Keratinocyte (primary cell): ENCODE measurements around the gene OR13C9.

Source experiments
- EZH2 ChIP-seq: IDR thresholded peaks from one replicate; pipeline ENCODE4 v1.6.1; 2012; ENCODE audit warnings: inconsistent platforms, mild to moderate bottlenecking, low read length, moderate library complexity
- TF ChIP-seq, protein P1 (sequence below), 3 experiments: IDR thresholded peaks in 1 of 3; conservative IDR thresholded peaks in 1 of 3; optimal IDR thresholded peaks in 1 of 3; 2 replicates in 2 of 3; 3 replicates in 1 of 3; pipeline versions ENCODE3 to v1.5.1; 2011; ENCODE audit warnings: low read length in 3 of 3, mild to moderate bottlenecking in 3 of 3, moderate library complexity in 2 of 3, control low read depth in 1 of 3, inconsistent platforms in 1 of 3; ENCODE audit not compliant: insufficient read depth in 2 of 3; ENCODE audit errors: extremely low read depth in 1 of 3

GRCh38 chr9:104618104-104618503, at the start of gene OR13C9:
- TF ChIP-seq EZH2: no peak
- TF ChIP-seq, protein P1, sequence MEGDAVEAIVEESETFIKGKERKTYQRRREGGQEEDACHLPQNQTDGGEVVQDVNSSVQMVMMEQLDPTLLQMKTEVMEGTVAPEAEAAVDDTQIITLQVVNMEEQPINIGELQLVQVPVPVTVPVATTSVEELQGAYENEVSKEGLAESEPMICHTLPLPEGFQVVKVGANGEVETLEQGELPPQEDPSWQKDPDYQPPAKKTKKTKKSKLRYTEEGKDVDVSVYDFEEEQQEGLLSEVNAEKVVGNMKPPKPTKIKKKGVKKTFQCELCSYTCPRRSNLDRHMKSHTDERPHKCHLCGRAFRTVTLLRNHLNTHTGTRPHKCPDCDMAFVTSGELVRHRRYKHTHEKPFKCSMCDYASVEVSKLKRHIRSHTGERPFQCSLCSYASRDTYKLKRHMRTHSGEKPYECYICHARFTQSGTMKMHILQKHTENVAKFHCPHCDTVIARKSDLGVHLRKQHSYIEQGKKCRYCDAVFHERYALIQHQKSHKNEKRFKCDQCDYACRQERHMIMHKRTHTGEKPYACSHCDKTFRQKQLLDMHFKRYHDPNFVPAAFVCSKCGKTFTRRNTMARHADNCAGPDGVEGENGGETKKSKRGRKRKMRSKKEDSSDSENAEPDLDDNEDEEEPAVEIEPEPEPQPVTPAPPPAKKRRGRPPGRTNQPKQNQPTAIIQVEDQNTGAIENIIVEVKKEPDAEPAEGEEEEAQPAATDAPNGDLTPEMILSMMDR (optimal IDR thresholded peaks at IDR 0.05 in 1 of 3, IDR thresholded peaks at IDR 0.05 in 1 of 3, conservative IDR thresholded peaks at IDR 0.05 in 1 of 3; ENCODE audit: extremely low read depth in 1 of 3, insufficient read depth in 2 of 3, low read length in 3 of 3): no peak
